Activated CD8-positive, alpha-beta T cell treated with anti-CD3 and anti-CD28 coated beads for 36 hours (primary cell): Measurements from ENCODE around the gene NUP98. TPM values are rescaled to one million over a fixed set of nuclear protein-coding genes. Genes with fewer than 3 reads are reported as not detected.
"Not testable (repeated sequence)": the region's sequence is repeated elsewhere in the genome, so short reads cannot be mapped to it uniquely, and the experiment has no call there.

Experiments used
- ATAC-seq: fragments of 200-7000 bp; cut with Tn5 transposase; one replicate; pipeline ENCODE4 v1.10.0; 2021; ENCODE audit warnings: mild to moderate bottlenecking, moderate library complexity
- CTCF ChIA-PET: fragments of 350-600 bp; sonication (Branson Sonifier 250); formaldehyde crosslinking; loops from one replicate; lab custom pipeline; 2021; ENCODE audit warnings: antibody characterized with exemption; lab: Charles Lee
- POLR2A ChIA-PET: fragments of 350-600 bp; sonication (Branson Sonifier 250); formaldehyde crosslinking; loops from one replicate; lab custom pipeline; 2021; ENCODE audit warnings: antibody characterized with exemption; lab: Charles Lee
- DNase-seq: peaks from one replicate; pipeline ENCODE4 v3.0.0-alpha.2; 2020
- H3K27ac Mint-ChIP-seq: one replicate; pipeline ENCODE4 v1.8.0; 2021; ENCODE audit warnings: mild to moderate bottlenecking, mixed read lengths
- H3K27me3 Mint-ChIP-seq: one replicate; pipeline ENCODE4 v1.8.0; 2021; ENCODE audit warnings: mixed read lengths
- H3K36me3 Mint-ChIP-seq: one replicate; pipeline ENCODE4 v1.8.0; 2021; ENCODE audit warnings: low read depth, mixed read lengths
- H3K4me1 Mint-ChIP-seq: one replicate; pipeline ENCODE4 v1.8.0; 2021; ENCODE audit warnings: low read depth, mixed read lengths
- H3K4me3 Mint-ChIP-seq: one replicate; pipeline ENCODE4 v1.8.0; 2021; ENCODE audit warnings: mild to moderate bottlenecking, moderate library complexity, mixed read lengths
- H3K9me3 Mint-ChIP-seq: one replicate; pipeline ENCODE4 v1.8.0; 2021; ENCODE audit warnings: mixed read lengths
- intact Hi-C: fragments of 100-400 bp; cut with micrococcal nuclease; formaldehyde crosslinking; loops from one replicate; pipeline ENCODE4 v1.10.0; 2022
- total RNA-seq, 2 experiments: library from RNA; stranded (reverse); gene quantifications; one replicate each; pipeline ENCODE4 v1.2.3, GENCODE V29; 2021
- TF ChIP-seq, protein P1 (sequence below): fragments of 200-600 bp; IDR thresholded peaks from one replicate; pipeline ENCODE4 v1.8.0; 2022; ENCODE audit warnings: antibody characterized with exemption, mild to moderate bottlenecking

The NUP98 gene
- total RNA-seq, 2 experiments from 2014 or later, result 88.4 to 89.9 TPM

DNA sequence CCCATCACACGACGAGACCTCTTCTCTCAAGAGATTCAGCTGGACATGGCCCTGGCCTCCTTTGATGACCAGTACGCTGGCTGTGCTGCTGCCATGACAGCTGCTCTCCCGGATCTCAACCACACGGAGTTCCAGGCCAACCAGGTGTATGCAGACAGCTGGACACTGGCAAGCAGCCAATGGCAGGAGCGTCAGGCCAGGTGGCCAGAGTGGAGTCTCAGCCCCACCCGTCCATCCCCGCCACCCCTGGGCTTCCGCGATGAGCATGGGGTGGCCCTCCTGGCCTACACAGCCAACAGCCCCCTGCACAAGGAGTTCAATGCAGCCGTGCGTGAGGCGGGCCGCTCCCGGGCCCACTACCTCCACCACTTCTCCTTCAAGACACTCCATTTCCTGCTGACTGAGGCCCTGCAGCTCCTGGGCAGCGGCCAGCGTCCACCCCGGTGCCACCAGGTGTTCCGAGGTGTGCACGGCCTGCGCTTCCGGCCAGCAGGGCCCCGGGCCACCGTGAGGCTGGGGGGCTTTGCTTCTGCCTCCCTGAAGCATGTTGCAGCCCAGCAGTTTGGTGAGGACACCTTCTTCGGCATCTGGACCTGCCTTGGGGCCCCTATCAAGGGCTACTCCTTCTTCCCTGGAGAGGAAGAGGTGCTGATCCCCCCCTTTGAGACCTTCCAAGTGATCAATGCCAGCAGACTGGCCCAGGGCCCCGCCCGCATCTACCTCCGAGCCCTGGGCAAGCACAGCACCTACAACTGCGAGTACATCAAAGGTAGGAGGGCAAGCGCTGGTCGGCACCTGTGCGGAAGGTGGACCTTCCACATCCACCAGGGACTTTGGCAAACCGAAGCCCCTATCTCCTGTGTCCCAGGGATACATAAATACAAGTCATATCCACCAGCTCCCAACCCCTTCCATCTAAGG, 137.5 kb downstream of the NUP98 start:
- Mint-ChIP-seq H3K4me1 (no peaks in the 10 kb centered on the region), H3K4me3 (no peak overlapping the region), H3K27ac (no peak overlapping the region), H3K27me3 (peaks cover 7% of the 10 kb centered on the region), H3K36me3 (no peaks in the 10 kb centered on the region), H3K9me3 (no peaks in the 10 kb centered on the region)
- CTCF ChIA-PET, result no interaction called here
- TF ChIP-seq, protein P1, sequence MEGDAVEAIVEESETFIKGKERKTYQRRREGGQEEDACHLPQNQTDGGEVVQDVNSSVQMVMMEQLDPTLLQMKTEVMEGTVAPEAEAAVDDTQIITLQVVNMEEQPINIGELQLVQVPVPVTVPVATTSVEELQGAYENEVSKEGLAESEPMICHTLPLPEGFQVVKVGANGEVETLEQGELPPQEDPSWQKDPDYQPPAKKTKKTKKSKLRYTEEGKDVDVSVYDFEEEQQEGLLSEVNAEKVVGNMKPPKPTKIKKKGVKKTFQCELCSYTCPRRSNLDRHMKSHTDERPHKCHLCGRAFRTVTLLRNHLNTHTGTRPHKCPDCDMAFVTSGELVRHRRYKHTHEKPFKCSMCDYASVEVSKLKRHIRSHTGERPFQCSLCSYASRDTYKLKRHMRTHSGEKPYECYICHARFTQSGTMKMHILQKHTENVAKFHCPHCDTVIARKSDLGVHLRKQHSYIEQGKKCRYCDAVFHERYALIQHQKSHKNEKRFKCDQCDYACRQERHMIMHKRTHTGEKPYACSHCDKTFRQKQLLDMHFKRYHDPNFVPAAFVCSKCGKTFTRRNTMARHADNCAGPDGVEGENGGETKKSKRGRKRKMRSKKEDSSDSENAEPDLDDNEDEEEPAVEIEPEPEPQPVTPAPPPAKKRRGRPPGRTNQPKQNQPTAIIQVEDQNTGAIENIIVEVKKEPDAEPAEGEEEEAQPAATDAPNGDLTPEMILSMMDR, result no peak
- ATAC-seq (no peak), DNase-seq (no peak)
- intact Hi-C loops, result no loop called here
- POLR2A ChIA-PET, result no interaction called here

DNA sequence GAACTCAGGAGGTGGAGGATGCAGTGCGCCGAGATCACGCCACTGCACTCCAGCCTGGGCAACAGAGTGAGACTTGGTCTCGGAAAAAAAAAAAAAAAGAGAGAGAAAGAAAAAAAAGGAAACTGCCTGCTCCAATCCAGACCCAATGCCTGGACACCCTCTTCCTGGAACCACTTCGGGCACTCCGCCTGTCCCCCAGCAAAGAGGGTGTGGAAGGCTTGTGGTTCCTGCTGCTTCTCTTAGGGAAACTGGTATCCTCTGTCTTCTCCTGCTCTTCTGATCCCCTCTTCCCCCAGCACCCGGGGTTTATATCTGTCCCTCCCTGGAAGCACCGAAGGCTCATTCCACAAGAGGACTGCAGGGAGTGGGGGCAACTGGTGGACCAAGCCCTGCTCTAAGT, 139.1 kb downstream of the NUP98 start:
- ATAC-seq (no peak), DNase-seq (no peak)
- TF ChIP-seq, protein P1, result no peak
- POLR2A ChIA-PET, result no interaction called here
- Mint-ChIP-seq H3K27me3 (peaks cover 8% of the 10 kb centered on the region), H3K27ac (no peak overlapping the region), H3K36me3 (no peaks in the 10 kb centered on the region), H3K9me3 (no peaks in the 10 kb centered on the region), H3K4me3 (no peak overlapping the region), H3K4me1 (no peaks in the 10 kb centered on the region)
- CTCF ChIA-PET, result no interaction called here
- intact Hi-C loops, result no loop called here

DNA sequence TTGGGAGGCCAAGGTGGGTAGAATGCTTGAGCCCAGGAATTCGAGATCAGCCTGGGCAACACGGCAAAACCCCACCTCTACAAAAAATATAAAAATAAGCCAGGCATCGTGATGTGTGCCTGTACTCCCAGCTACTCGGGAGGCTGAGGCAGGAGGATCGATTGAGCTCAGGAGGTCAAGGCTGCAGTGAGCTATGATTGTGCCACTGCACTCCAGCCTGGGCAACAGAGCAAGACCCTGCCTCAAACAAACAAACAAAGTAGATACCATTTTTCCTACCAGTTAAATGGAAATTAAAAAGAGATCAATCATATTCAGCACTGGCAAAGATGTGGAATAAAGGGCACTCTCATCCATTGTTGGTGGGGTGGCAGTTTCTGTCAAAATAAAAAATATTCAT, 140.0 kb downstream of the NUP98 start:
- CTCF ChIA-PET, H3K4me1 Mint-ChIP-seq, H3K27ac Mint-ChIP-seq, intact Hi-C loops, H3K36me3 Mint-ChIP-seq, ATAC-seq, H3K4me3 Mint-ChIP-seq, DNase-seq, H3K27me3 Mint-ChIP-seq, H3K9me3 Mint-ChIP-seq: not testable (repeated sequence)
- POLR2A ChIA-PET, result interaction anchor here (0.7 kb wide), 1 partner anchor 159 kb away, joined by 3 read pairs; no protein-coding TSS in a partner anchor

DNA sequence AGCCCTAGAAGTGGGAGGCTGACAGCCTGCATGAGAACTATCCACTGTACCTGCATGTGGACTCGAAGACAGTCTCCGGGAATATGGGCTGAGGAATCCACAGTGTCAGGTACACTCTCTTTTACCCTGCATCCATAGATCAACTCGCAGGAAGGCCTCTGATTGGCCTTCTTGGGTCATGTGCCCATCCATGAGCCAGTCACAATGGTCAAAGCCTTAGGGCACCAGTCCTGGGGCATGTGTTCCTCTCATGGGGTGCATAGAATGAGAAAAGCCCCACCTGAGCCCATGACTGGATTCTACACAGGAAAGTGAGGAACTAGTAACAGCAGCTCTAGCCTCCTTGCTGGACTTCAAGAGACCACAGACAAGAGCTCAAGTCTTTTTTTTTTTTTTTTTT, 141.8 kb downstream of the NUP98 start:
- Mint-ChIP-seq H3K27ac (no peak overlapping the region), H3K9me3 (no peaks in the 10 kb centered on the region), H3K4me1 (no peaks in the 10 kb centered on the region), H3K4me3 (no peak overlapping the region), H3K27me3 (peaks cover 8% of the 10 kb centered on the region), H3K36me3 (no peaks in the 10 kb centered on the region)
- ChIA-PET CTCF (no interaction called here), POLR2A (interaction anchor here (1.0 kb wide), 1 partner anchor 19 kb away, joined by 5 read pairs; no protein-coding TSS in a partner anchor)
- ATAC-seq (no peak), DNase-seq (no peak)
- TF ChIP-seq, protein P1, result no peak
- intact Hi-C loops, result no loop called here

DNA sequence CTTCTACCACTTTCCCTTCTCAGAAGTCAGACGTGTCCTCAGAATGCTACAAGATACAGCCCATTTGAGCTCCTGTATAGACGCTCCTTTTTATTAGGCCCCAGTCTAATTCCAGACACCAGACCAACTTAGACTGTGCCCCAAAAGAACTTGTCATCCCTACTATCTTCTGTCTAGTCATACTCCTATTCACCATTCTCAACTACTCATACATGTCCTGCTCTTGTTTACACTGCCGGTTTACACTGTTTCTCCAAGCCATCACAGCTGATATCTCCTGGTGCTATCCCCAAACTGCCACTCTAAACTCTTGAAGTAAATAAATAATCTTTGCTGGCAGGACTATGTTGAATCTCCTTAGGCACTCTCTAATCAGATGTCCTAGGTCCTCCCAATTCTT, 144.8 kb downstream of the NUP98 start:
- H3K36me3 Mint-ChIP-seq, CTCF ChIA-PET, H3K27ac Mint-ChIP-seq, POLR2A ChIA-PET, ATAC-seq, intact Hi-C loops, H3K9me3 Mint-ChIP-seq, DNase-seq, H3K4me1 Mint-ChIP-seq, H3K4me3 Mint-ChIP-seq: not testable (repeated sequence)
- peaks cover 16% of the 10 kb centered on the region for H3K27me3 Mint-ChIP-seq

DNA sequence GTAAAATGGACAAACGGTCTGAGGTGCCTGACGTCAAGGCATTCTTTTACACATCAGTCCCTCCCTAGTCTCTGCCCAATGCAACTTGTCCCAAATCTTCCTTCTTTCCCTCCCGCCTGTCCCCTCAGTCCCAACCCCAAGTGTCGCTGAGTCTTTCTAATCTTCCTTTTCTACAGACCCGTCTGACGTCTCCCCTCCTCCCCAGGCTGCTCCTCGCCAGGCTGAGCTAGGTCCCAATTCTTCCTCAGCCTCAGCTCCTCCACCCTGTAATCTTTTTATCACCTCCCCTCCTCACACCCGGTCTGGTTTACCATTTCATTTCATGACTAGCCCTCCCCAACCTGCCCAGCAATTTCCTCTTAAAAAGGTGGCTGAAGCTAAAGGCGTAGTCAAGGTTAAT, 148.0 kb downstream of the NUP98 start:
- H3K9me3 Mint-ChIP-seq, CTCF ChIA-PET, H3K36me3 Mint-ChIP-seq, H3K4me1 Mint-ChIP-seq, H3K27ac Mint-ChIP-seq, H3K4me3 Mint-ChIP-seq, DNase-seq, POLR2A ChIA-PET, intact Hi-C loops, ATAC-seq: not testable (repeated sequence)
- H3K27me3 Mint-ChIP-seq, result peaks cover 28% of the 10 kb centered on the region

DNA sequence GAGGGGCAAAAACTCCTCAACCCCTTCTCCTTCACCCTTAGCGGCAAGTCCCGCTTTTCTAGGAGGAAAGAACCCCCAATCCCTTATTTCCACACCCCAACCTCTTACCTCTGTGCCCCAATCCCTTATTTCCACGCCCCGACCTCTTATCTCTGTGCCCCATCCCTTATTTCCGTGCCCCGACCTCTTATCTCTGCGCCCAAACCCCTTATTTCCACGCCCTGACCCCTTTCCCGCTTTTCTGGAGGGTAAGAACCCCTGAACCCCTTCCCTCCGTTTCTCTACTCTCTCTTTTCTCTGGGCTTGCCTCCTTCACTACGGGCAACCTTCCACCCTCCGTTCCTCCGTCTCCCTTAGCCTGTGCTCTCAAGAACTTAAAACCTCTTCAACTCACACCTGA, 148.5 kb downstream of the NUP98 start:
- CTCF ChIA-PET, result not testable (repeated sequence)

More for the DNA sequence above, 148.5 kb downstream of the NUP98 start:
- H3K36me3 Mint-ChIP-seq, H3K4me1 Mint-ChIP-seq, H3K4me3 Mint-ChIP-seq, ATAC-seq, POLR2A ChIA-PET, intact Hi-C loops, H3K27ac Mint-ChIP-seq, DNase-seq, H3K9me3 Mint-ChIP-seq: not testable (repeated sequence)
- peaks cover 33% of the 10 kb centered on the region for H3K27me3 Mint-ChIP-seq
